HG03442 (cell line): ENCODE data around the gene PCDH9.

Source experiments
- ATAC-seq: cut with Tn5 transposase; IDR thresholded peaks from one replicate; pipeline ENCODE4 v1.9.1; 2021; ENCODE audit warnings: mild to moderate bottlenecking, moderate library complexity; ENCODE audit not compliant: unreplicated experiment

The PCDH9 gene

GRCh38 chr13:66430269-66430668 is 799.9 kb downstream of the PCDH9 start:
- no peak for ATAC-seq

GRCh38 chr13:66429156-66429555 is 801.0 kb downstream of the PCDH9 start:
- no peak for ATAC-seq

GRCh38 chr13:66427458-66427861 is 802.7 kb downstream of the PCDH9 start:
- no peak for ATAC-seq

GRCh38 chr13:66425741-66426140 is 804.4 kb downstream of the PCDH9 start:
- no peak for ATAC-seq

GRCh38 chr13:66424422-66424821 is 805.7 kb downstream of the PCDH9 start:
- no peak for ATAC-seq

- ATAC-seq: no peak
Observed at GRCh38 chr13:66415444-66415843, 814.7 kb downstream of the PCDH9 start.

- ATAC-seq: no peak
Observed at GRCh38 chr13:66414066-66414800, 815.9 kb downstream of the PCDH9 start.

- no peak for ATAC-seq
Observed at GRCh38 chr13:66410314-66410713, 819.8 kb downstream of the PCDH9 start.

- no peak for ATAC-seq
Observed at GRCh38 chr13:66409542-66409941, 820.6 kb downstream of the PCDH9 start.

- ATAC-seq: no peak
Observed at GRCh38 chr13:66407128-66407527, 823.0 kb downstream of the PCDH9 start.

GRCh38 chr13:66405908-66406802 is 824.0 kb downstream of the PCDH9 start:
- no peak for ATAC-seq

- ATAC-seq: no peak
Observed at GRCh38 chr13:66402546-66402945, 827.6 kb downstream of the PCDH9 start.

GRCh38 chr13:66402066-66402465 is 828.1 kb downstream of the PCDH9 start:
- no peak for ATAC-seq

GRCh38 chr13:66400292-66400691 is 829.8 kb downstream of the PCDH9 start:
- ATAC-seq: no peak

- no peak for ATAC-seq
Observed at GRCh38 chr13:66399873-66400272, 830.3 kb downstream of the PCDH9 start.

GRCh38 chr13:66397133-66397532 is 833.0 kb downstream of the PCDH9 start:
- ATAC-seq: no peak

GRCh38 chr13:66391322-66391721 is 838.8 kb downstream of the PCDH9 start:
- ATAC-seq: no peak

GRCh38 chr13:66378894-66379293 is 851.2 kb downstream of the PCDH9 start:
- ATAC-seq: no peak

GRCh38 chr13:66377569-66377968 is 852.6 kb downstream of the PCDH9 start:
- ATAC-seq: no peak

- ATAC-seq: no peak
Observed at GRCh38 chr13:66375756-66376155, 854.4 kb downstream of the PCDH9 start.

- no peak for ATAC-seq
Observed at GRCh38 chr13:66369666-66370065, 860.5 kb downstream of the PCDH9 start.

- no peak for ATAC-seq
Observed at GRCh38 chr13:66367356-66367755, 862.8 kb downstream of the PCDH9 start.
